Glutamatergic neuron (in vitro differentiated cells): ENCODE data around the gene SSBP4. TPM values are rescaled to one million over a fixed set of nuclear protein-coding genes. Genes with fewer than 3 reads are reported as not detected.

Experiments used
- DNase-seq: peaks from one replicate; pipeline ENCODE4 v3.0.0; 2022
- H3K27ac Mint-ChIP-seq: one replicate; pipeline ENCODE4 v1.8.0; 2020; ENCODE audit warnings: mild to moderate bottlenecking, mixed read lengths, inconsistent platforms; ENCODE audit not compliant: unreplicated experiment
- H3K27me3 Mint-ChIP-seq: one replicate; pipeline ENCODE4 v1.8.0; 2020; ENCODE audit warnings: mild to moderate bottlenecking, moderate library complexity, mixed read lengths, inconsistent platforms; ENCODE audit not compliant: unreplicated experiment
- H3K36me3 Mint-ChIP-seq: one replicate; pipeline ENCODE4 v1.8.0; 2020; ENCODE audit warnings: mild to moderate bottlenecking, mixed read lengths, inconsistent platforms; ENCODE audit not compliant: unreplicated experiment
- H3K4me1 Mint-ChIP-seq: one replicate; pipeline ENCODE4 v1.8.0; 2020; ENCODE audit warnings: mild to moderate bottlenecking, low read depth, mixed read lengths, inconsistent platforms; ENCODE audit not compliant: unreplicated experiment
- H3K4me3 Mint-ChIP-seq: one replicate; pipeline ENCODE4 v1.8.0; 2020; ENCODE audit warnings: mild to moderate bottlenecking, mixed read lengths, inconsistent platforms; ENCODE audit not compliant: unreplicated experiment
- H3K9me3 Mint-ChIP-seq: one replicate; pipeline ENCODE4 v1.8.0; 2020; ENCODE audit warnings: mild to moderate bottlenecking, moderate library complexity, mixed read lengths, inconsistent platforms; ENCODE audit not compliant: unreplicated experiment
- CTCF ChIP-seq: fragments of 200-600 bp; sonication (generic); IDR thresholded peaks from one replicate; pipeline ENCODE4 v1.5.0; 2021; ENCODE audit not compliant: partially characterized antibody, unreplicated experiment
- total RNA-seq: library from RNA; stranded (reverse); fragmentation: NEBNext Ultra II Directional; extraction: Animal tissue kit (Norgen Biotek cat#: 25700); gene quantifications from one replicate; pipeline ENCODE4 v1.2.1, GENCODE V29; 2021; ENCODE audit not compliant: unreplicated experiment

Gene SSBP4
- total RNA-seq, 1 donor from 2014 or later: 177 TPM

- Mint-ChIP-seq H3K36me3 (no peaks in the 10 kb centered on the region), H3K27ac (peak overlapping the region; percentile 46), H3K4me3 (peak overlapping the region; percentile 45), H3K27me3 (peaks cover 11% of the 10 kb centered on the region), H3K9me3 (peaks cover 9% of the 10 kb centered on the region), H3K4me1 (peaks cover 32% of the 10 kb centered on the region)
- DNase-seq: peak; percentile 98
- peak; percentile 99 for TF ChIP-seq CTCF
Measured at GRCh38 chr19:18450931-18451836, 32.0 kb downstream of the SSBP4 start.

GRCh38 chr19:18452386-18452785 is 33.2 kb downstream of the SSBP4 start:
- Mint-ChIP-seq H3K4me1 (peaks cover 25% of the 10 kb centered on the region), H3K27me3 (peaks cover 9% of the 10 kb centered on the region), H3K9me3 (peaks cover 9% of the 10 kb centered on the region), H3K27ac (peak overlapping the region; percentile 19), H3K36me3 (no peaks in the 10 kb centered on the region), H3K4me3 (peak overlapping the region; percentile 40)
- TF ChIP-seq CTCF: no peak
- DNase-seq: no peak

GRCh38 chr19:18453269-18454024 is 34.2 kb downstream of the SSBP4 start:
- Mint-ChIP-seq H3K4me3 (no peak overlapping the region), H3K27me3 (peaks cover 9% of the 10 kb centered on the region), H3K36me3 (no peaks in the 10 kb centered on the region), H3K9me3 (peaks cover 9% of the 10 kb centered on the region), H3K4me1 (peaks cover 28% of the 10 kb centered on the region), H3K27ac (no peak overlapping the region)
- no peak for TF ChIP-seq CTCF
- DNase-seq: no peak

GRCh38 chr19:18456279-18456678 is 37.1 kb downstream of the SSBP4 start:
- DNase-seq: no peak
- TF ChIP-seq CTCF: no peak
- Mint-ChIP-seq H3K9me3 (peaks cover 1% of the 10 kb centered on the region), H3K36me3 (no peaks in the 10 kb centered on the region), H3K4me1 (peaks cover 19% of the 10 kb centered on the region), H3K27me3 (peaks cover 4% of the 10 kb centered on the region), H3K27ac (peak overlapping the region; percentile 11), H3K4me3 (no peak overlapping the region)
